PC-9 (cell line): ENCODE measurements around the gene GNAQ. TPM values are rescaled to one million over a fixed set of nuclear protein-coding genes. Genes with fewer than 3 reads are reported as not detected.

ENCODE experiments used
- BruUV-seq: library from RNA; stranded (reverse); fragments of 400-500 nt; replicated peaks from 2 replicates; lab custom pipeline; 2021; lab: Mats Ljungman, UMichigan
- CTCF ChIA-PET: fragments of 300-600 bp; sonication (Branson Sonifier 250); formaldehyde crosslinking; loops from one replicate; lab custom pipeline; 2022; ENCODE audit warnings: antibody characterized with exemption; lab: Charles Lee
- POLR2A ChIA-PET: fragments of 300-600 bp; sonication (Branson Sonifier 250); formaldehyde crosslinking; loops from one replicate; lab custom pipeline; 2022; ENCODE audit warnings: antibody characterized with exemption; ENCODE audit not compliant: unreplicated experiment; lab: Charles Lee
- DNase-seq, 2 experiments: peaks; one replicate each; pipeline versions ENCODE4 v3.0.0 to v3.0.0-alpha.2; 2015 to 2022; ENCODE audit warnings: mixed read lengths in 1 of 2
- H2AFZ ChIP-seq: fragments of 200-600 bp; sonication (generic); 2 replicates; pipeline ENCODE4 v1.8.1; 2017; ENCODE audit warnings: antibody characterized with exemption
- H3F3A ChIP-seq: fragments of 200-600 bp; sonication (generic); 2 replicates; pipeline ENCODE4 v1.8.1; 2017; ENCODE audit warnings: antibody characterized with exemption, mild to moderate bottlenecking, low read depth; ENCODE audit not compliant: insufficient read depth
- H3K27ac ChIP-seq: fragments of 200-600 bp; sonication (generic); 2 replicates; pipeline ENCODE4 v1.6.1; 2016; ENCODE audit warnings: mixed run types
- H3K27me3 ChIP-seq: fragments of 200-600 bp; sonication (generic); 2 replicates; pipeline ENCODE4 v1.6.1; 2016; ENCODE audit warnings: low read depth, mixed run types; ENCODE audit not compliant: insufficient read depth
- H3K36me3 ChIP-seq: fragments of 200-600 bp; sonication (generic); 2 replicates; pipeline ENCODE4 v1.6.1; 2016; ENCODE audit warnings: low read depth, mixed run types
- H3K4me1 ChIP-seq: fragments of 200-600 bp; sonication (generic); replicated peaks from 2 replicates; pipeline ENCODE4 v1.6.1; 2016; ENCODE audit warnings: mixed run types; ENCODE audit not compliant: insufficient read depth
- H3K4me2 ChIP-seq: fragments of 200-600 bp; sonication (generic); 2 replicates; pipeline ENCODE4 v1.6.1; 2017; ENCODE audit warnings: mixed run types
- H3K4me3 ChIP-seq: fragments of 200-600 bp; sonication (generic); 2 replicates; pipeline ENCODE4 v1.6.1; 2016; ENCODE audit warnings: mixed run types
- H3K79me2 ChIP-seq: fragments of 200-600 bp; sonication (generic); 2 replicates; pipeline ENCODE4 v1.6.1; 2017; ENCODE audit warnings: low read depth, mixed run types
- H3K9me2 ChIP-seq: fragments of 200-600 bp; sonication (generic); 2 replicates; pipeline ENCODE4 v1.8.1; 2017; ENCODE audit warnings: mild to moderate bottlenecking; ENCODE audit not compliant: insufficient read depth
- H3K9me3 ChIP-seq: fragments of 200-600 bp; sonication (generic); 2 replicates; pipeline ENCODE4 v1.8.1; 2016; ENCODE audit warnings: low read depth; ENCODE audit not compliant: insufficient read depth
- H4K20me1 ChIP-seq: fragments of 200-600 bp; sonication (generic); 2 replicates; pipeline ENCODE4 v1.8.1; 2017; ENCODE audit not compliant: insufficient read depth
- CTCF ChIP-seq: fragments of 200-600 bp; sonication (generic); conservative IDR thresholded peaks from 2 replicates; pipeline ENCODE4 v1.6.1; 2017; ENCODE audit warnings: mixed run types, antibody characterized with exemption, mild to moderate bottlenecking, moderate library complexity
- EZH2 ChIP-seq: fragments of 200-600 bp; sonication (generic); IDR thresholded peaks from 2 replicates; pipeline ENCODE4 v1.8.0; 2017; ENCODE audit warnings: antibody characterized with exemption, low read depth
- intact Hi-C: fragments of 100-400 bp; cut with micrococcal nuclease; formaldehyde crosslinking; loops from one replicate; pipeline ENCODE4 v1.10.0; 2022; ENCODE audit not compliant: unreplicated experiment
- total RNA-seq: library from RNA; stranded (reverse); gene quantifications from 2 replicates; pipeline ENCODE4 v1.2.3, GENCODE V29; 2021

GNAQ gene
- total RNA-seq, 1 experiment from 2014 or later: 51.6 TPM

DNA sequence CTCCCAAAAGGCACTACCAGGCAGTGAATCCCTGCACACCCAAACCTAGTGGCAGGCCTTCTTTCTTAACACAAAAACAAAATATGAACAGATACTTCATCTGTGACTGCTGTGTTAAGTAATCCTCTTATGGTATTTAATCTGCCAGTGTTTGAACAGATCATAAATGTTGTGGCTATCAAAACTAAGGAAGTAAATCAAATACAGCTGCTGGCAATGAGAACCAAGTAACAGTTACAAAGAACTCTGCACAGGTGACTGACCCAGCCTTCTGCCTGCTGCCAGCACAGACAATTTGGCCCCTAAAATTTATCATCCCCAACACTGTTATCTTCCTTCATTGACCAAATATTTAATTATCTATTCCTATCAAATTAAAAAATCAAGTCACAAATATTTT is 78.0 kb downstream of the GNAQ start:
- intact Hi-C loops: no loop called here

DNA sequence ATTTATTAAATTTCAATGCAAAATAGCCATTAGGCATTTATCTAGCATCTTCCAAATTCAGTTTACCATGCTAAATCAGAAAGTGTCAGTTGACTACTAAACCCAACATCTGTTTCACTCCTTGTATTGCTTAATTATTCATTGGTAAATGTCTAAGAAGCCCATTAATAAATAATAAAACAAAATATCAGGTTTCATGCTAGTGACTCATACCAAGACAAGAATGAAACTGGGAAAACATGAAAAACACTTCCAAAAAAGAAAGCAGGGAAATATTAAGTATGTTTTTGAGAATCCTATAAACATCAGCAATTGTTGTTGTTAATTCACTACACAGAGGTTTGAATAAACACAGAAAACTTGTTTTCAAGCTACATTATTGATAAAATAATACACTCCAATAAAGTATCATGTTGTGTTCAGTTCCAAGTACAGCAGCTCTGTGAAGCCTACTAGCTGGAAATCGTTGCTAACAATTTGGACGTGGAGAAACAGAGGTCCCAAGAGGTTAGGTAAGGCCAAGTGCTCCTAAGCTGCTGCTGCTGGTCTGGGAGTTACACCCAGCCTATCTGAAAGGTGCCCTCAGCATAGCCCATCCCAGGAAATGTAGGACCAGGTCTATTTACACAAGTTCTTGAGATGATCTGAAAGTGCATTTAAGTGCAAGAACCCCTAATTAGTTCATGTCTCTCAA is 78.8 kb downstream of the GNAQ start:
- CTCF ChIA-PET: no interaction called here
- Histone ChIP-seq H3K4me1 (peaks cover 20% of the 10 kb centered on the region), H3K79me2 (peaks cover 60% of the 10 kb centered on the region), H3K4me2 (peak overlapping the region; percentile 62), H3F3A (peaks cover 8% of the 10 kb centered on the region; the same call in 1 of the 2 replicates), H3K9me2 (no peaks in the 10 kb centered on the region), H3K9me3 (no peaks in the 10 kb centered on the region; the same call in 1 of the 2 replicates), H2AFZ (no peak overlapping the region), H3K27me3 (no peaks in the 10 kb centered on the region), H4K20me1 (0 out of 2 replicates have a peak, but pooled peaks cover 4% of the 10 kb centered on the region), H3K36me3 (no peaks in the 10 kb centered on the region), H3K27ac (peak overlapping the region; percentile 49; the same call in 1 of the 2 replicates), H3K4me3 (no peak overlapping the region; the same call in 1 of the 2 replicates)
- POLR2A ChIA-PET: interaction anchor here (0.6 kb wide), 1 partner anchor 46 kb away, joined by 4 read pairs; no protein-coding TSS in a partner anchor
- intact Hi-C loops: loop anchor here (1.0 kb wide), 1 partner anchor 49 kb away; no protein-coding TSS in a partner anchor
- TF ChIP-seq EZH2 (no peak), CTCF (no peak)
- peak in 1 of 2 experiments; percentile 61 for DNase-seq
- no TSS peak for BruUV-seq

More for the DNA sequence above, 78.0 kb downstream of the GNAQ start:
- H4K20me1 ChIP-seq: 0 out of 2 replicates have a peak, but pooled peaks cover 4% of the 10 kb centered on the region
- no peaks in the 10 kb centered on the region; the same call in 1 of the 2 replicates for H3K9me3 ChIP-seq
- BruUV-seq: no TSS peak
- H3K79me2 ChIP-seq: peaks cover 68% of the 10 kb centered on the region
- CTCF ChIA-PET: interaction anchor here (0.5 kb wide), 1 partner anchor 1560 kb away, joined by 3 read pairs; no protein-coding TSS in a partner anchor
- H3K27me3 ChIP-seq: no peaks in the 10 kb centered on the region
- DNase-seq: no peak
- no peak overlapping the region for H3K4me3 ChIP-seq
- peak overlapping the region; percentile 62; the same call in 1 of the 2 replicates for H3K4me2 ChIP-seq
- no peaks in the 10 kb centered on the region for H3K9me2 ChIP-seq
- H3F3A ChIP-seq: peaks cover 8% of the 10 kb centered on the region; the same call in 1 of the 2 replicates
- no peak overlapping the region for H2AFZ ChIP-seq
- H3K36me3 ChIP-seq: no peaks in the 10 kb centered on the region
- 0 out of 2 replicates have a peak overlapping the region, but pooled peaks have one; percentile 49 for H3K27ac ChIP-seq
- TF ChIP-seq CTCF (no peak), EZH2 (no peak)
- peaks cover 20% of the 10 kb centered on the region for H3K4me1 ChIP-seq
- POLR2A ChIA-PET: interaction anchor here (0.6 kb wide), 1 partner anchor 47 kb away, joined by 4 read pairs; no protein-coding TSS in a partner anchor

DNA sequence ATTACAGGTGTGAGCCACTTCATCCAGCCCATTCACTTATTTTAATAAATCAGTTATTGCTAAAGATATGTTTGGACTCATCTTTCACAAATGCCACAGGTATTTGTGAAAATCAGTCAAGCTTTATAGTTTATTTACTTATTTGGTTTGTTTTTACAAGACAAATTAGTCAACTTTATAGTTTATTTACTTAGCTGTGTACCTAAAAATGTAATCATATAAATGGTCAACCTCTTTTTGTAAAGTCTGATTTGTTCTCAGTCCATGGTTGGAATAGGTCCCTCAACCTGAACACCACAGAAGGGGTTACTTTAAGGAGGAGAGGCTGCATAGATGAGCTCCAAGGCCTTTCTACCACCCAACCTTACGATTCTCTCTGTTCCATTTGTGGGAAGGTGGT is 80.2 kb downstream of the GNAQ start:
- no peak overlapping the region for H3K4me3 ChIP-seq
- no peak overlapping the region for H3K27ac ChIP-seq
- no peaks in the 10 kb centered on the region; the same call in 1 of the 2 replicates for H3K9me3 ChIP-seq
- CTCF ChIA-PET: no interaction called here
- DNase-seq: peak in 1 of 2 experiments; percentile 50
- intact Hi-C loops: no loop called here
- H3F3A ChIP-seq: peaks cover 8% of the 10 kb centered on the region; the same call in 1 of the 2 replicates
- no peaks in the 10 kb centered on the region for H3K9me2 ChIP-seq
- POLR2A ChIA-PET: interaction anchor here (0.5 kb wide), 1 partner anchor 25 kb away, joined by 3 read pairs; no protein-coding TSS in a partner anchor
- no peak overlapping the region for H3K4me2 ChIP-seq
- H3K36me3 ChIP-seq: no peaks in the 10 kb centered on the region
- TF ChIP-seq EZH2 (no peak), CTCF (no peak)
- H4K20me1 ChIP-seq: 0 out of 2 replicates have a peak, but pooled peaks cover 4% of the 10 kb centered on the region
- BruUV-seq: no TSS peak
- peaks cover 20% of the 10 kb centered on the region for H3K4me1 ChIP-seq
- H2AFZ ChIP-seq: no peak overlapping the region
- H3K79me2 ChIP-seq: peaks cover 58% of the 10 kb centered on the region
- H3K27me3 ChIP-seq: no peaks in the 10 kb centered on the region
